Measurements from ENCODE around the gene SESTD1. TPM values are rescaled to one million over a fixed set of nuclear protein-coding genes. Genes with fewer than 3 reads are reported as not detected.

The SESTD1 gene
- polyA plus RNA-seq, 1 donor from 2014 or later, result 39.5 TPM

DNA sequence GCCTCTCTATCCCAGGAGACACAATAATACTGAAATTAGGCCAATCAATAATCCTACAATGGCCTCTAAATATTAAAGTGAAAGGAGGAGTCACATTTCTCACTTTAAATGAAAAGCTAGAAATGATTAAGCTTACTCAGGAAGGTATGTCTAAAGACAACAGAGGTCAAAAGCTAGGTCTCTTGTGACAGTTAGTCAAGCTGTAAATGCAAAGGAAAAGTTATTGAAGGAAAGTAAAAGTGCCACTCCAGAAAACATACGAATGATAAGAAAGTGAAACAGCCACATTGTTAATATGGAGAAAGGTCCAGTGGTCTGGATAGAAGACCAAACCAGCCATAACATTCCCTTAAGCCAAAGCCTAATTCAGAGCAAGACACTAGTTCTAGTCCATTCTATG lies 9.5 kb downstream of the SESTD1 start:
- no peak overlapping the region for H3K4me3 ChIP-seq (ENCODE audit: low read length)

GRCh38 chr2:179253226-179253625 lies 11.4 kb downstream of the SESTD1 start:
- TF ChIP-seq MXI1 (conservative IDR thresholded peaks at IDR 0.05; ENCODE audit: poor library complexity, severe bottlenecking) (no peak), RAD21 (conservative IDR thresholded peaks at IDR 0.05) (no peak), EP300 (conservative IDR thresholded peaks at IDR 0.05; ENCODE audit: poor library complexity, severe bottlenecking) (no peak), EZH2 (IDR thresholded peaks at IDR 0.05; ENCODE audit: borderline replicate concordance, insufficient read depth, low read length, poor library complexity, severe bottlenecking) (no peak), TAF1 (IDR thresholded peaks at IDR 0.05; ENCODE audit: low read depth) (no peak), CTCF (IDR thresholded peaks at IDR 0.05; ENCODE audit: poor library complexity, severe bottlenecking) (no peak), POLR2AphosphoS5 (IDR thresholded peaks at IDR 0.05) (no peak), SMC3 (conservative IDR thresholded peaks at IDR 0.05; ENCODE audit: poor library complexity) (no peak)
- TF ChIP-seq, protein P1, sequence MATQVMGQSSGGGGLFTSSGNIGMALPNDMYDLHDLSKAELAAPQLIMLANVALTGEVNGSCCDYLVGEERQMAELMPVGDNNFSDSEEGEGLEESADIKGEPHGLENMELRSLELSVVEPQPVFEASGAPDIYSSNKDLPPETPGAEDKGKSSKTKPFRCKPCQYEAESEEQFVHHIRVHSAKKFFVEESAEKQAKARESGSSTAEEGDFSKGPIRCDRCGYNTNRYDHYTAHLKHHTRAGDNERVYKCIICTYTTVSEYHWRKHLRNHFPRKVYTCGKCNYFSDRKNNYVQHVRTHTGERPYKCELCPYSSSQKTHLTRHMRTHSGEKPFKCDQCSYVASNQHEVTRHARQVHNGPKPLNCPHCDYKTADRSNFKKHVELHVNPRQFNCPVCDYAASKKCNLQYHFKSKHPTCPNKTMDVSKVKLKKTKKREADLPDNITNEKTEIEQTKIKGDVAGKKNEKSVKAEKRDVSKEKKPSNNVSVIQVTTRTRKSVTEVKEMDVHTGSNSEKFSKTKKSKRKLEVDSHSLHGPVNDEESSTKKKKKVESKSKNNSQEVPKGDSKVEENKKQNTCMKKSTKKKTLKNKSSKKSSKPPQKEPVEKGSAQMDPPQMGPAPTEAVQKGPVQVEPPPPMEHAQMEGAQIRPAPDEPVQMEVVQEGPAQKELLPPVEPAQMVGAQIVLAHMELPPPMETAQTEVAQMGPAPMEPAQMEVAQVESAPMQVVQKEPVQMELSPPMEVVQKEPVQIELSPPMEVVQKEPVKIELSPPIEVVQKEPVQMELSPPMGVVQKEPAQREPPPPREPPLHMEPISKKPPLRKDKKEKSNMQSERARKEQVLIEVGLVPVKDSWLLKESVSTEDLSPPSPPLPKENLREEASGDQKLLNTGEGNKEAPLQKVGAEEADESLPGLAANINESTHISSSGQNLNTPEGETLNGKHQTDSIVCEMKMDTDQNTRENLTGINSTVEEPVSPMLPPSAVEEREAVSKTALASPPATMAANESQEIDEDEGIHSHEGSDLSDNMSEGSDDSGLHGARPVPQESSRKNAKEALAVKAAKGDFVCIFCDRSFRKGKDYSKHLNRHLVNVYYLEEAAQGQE (IDR thresholded peaks at IDR 0.05; ENCODE audit: borderline replicate concordance), result no peak
- Histone ChIP-seq H3K27me3 (ENCODE audit: insufficient read depth, low read depth, low read length) (no peaks in the 10 kb centered on the region), H3K36me3 (ENCODE audit: insufficient read depth, low read length) (no peaks in the 10 kb centered on the region), H3K27ac (ENCODE audit: low read length) (no peak overlapping the region), H3F3A (ENCODE audit: insufficient read depth, low read length, poor library complexity, severe bottlenecking) (no peaks in the 10 kb centered on the region), H3K79me2 (replicated peaks; ENCODE audit: insufficient read depth, low read length) (peaks cover 96% of the 10 kb centered on the region), H3K4me2 (ENCODE audit: low read length) (no peak overlapping the region), H2AFZ (ENCODE audit: low read depth, low read length) (no peak overlapping the region), H3K9ac (ENCODE audit: low read length) (no peak overlapping the region), H3K9me3 (ENCODE audit: low read length) (peaks cover 7% of the 10 kb centered on the region), H3K4me3 (ENCODE audit: low read length) (no peak overlapping the region), H4K20me1 (ENCODE audit: insufficient read depth) (no peaks in the 10 kb centered on the region), H3K9me2 (ENCODE audit: insufficient read depth, low read length) (no peaks in the 10 kb centered on the region)

More for the DNA sequence above, 9.5 kb downstream of the SESTD1 start:
- Histone ChIP-seq H3F3A (ENCODE audit: insufficient read depth, low read length, poor library complexity, severe bottlenecking) (no peaks in the 10 kb centered on the region), H3K27me3 (ENCODE audit: insufficient read depth, low read depth, low read length) (no peaks in the 10 kb centered on the region), H4K20me1 (ENCODE audit: insufficient read depth) (peaks cover 5% of the 10 kb centered on the region), H3K36me3 (ENCODE audit: insufficient read depth, low read length) (no peaks in the 10 kb centered on the region), H3K79me2 (replicated peaks; ENCODE audit: insufficient read depth, low read length) (peaks cover 94% of the 10 kb centered on the region), H2AFZ (ENCODE audit: low read depth, low read length) (no peak overlapping the region), H3K9me2 (ENCODE audit: insufficient read depth, low read length) (no peaks in the 10 kb centered on the region), H3K4me2 (ENCODE audit: low read length) (no peak overlapping the region), H3K9ac (ENCODE audit: low read length) (no peak overlapping the region), H3K9me3 (ENCODE audit: low read length) (peaks cover 7% of the 10 kb centered on the region), H3K27ac (ENCODE audit: low read length) (no peak overlapping the region)
- TF ChIP-seq MXI1 (conservative IDR thresholded peaks at IDR 0.05; ENCODE audit: poor library complexity, severe bottlenecking) (no peak), POLR2AphosphoS5 (IDR thresholded peaks at IDR 0.05) (no peak), SMC3 (conservative IDR thresholded peaks at IDR 0.05; ENCODE audit: poor library complexity) (no peak), CTCF (IDR thresholded peaks at IDR 0.05; ENCODE audit: poor library complexity, severe bottlenecking) (no peak), EP300 (conservative IDR thresholded peaks at IDR 0.05; ENCODE audit: poor library complexity, severe bottlenecking) (no peak), EZH2 (IDR thresholded peaks at IDR 0.05; ENCODE audit: borderline replicate concordance, insufficient read depth, low read length, poor library complexity, severe bottlenecking) (no peak), RAD21 (conservative IDR thresholded peaks at IDR 0.05) (no peak), TAF1 (IDR thresholded peaks at IDR 0.05; ENCODE audit: low read depth) (no peak)
- TF ChIP-seq, protein P1 (IDR thresholded peaks at IDR 0.05; ENCODE audit: borderline replicate concordance), result no peak

Data from neural cell (in vitro differentiated cells).